HG02571 (cell line): ENCODE measurements around the gene CTNNA2.

Source experiments
- ATAC-seq: cut with Tn5 transposase; IDR thresholded peaks from one replicate; pipeline ENCODE4 v1.9.1; 2021; ENCODE audit warnings: mild to moderate bottlenecking, moderate library complexity; ENCODE audit not compliant: unreplicated experiment

The CTNNA2 gene

DNA sequence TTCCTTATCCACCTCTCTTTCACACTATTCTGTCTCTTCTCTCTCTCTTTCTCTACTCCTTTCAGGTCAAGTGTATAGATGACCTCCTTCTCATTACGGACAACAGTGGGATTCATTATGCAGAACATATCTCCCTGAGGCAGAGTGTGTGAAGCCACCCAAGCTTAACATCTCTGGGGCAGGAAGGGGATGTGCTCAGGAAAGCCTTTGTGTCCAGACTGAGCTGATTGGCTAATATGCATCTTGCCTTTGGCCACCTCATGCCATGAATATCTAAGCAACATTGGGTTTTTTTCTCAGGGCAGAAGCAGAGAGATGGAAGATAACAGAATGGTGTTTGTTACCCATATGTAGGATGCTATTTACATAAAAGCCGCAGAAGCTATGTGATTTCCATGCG lies 1003.1 kb downstream of the CTNNA2 start:
- ATAC-seq, result no peak

GRCh38 chr2:80517316-80517715 lies 1004.5 kb downstream of the CTNNA2 start:
- ATAC-seq, result no peak

DNA sequence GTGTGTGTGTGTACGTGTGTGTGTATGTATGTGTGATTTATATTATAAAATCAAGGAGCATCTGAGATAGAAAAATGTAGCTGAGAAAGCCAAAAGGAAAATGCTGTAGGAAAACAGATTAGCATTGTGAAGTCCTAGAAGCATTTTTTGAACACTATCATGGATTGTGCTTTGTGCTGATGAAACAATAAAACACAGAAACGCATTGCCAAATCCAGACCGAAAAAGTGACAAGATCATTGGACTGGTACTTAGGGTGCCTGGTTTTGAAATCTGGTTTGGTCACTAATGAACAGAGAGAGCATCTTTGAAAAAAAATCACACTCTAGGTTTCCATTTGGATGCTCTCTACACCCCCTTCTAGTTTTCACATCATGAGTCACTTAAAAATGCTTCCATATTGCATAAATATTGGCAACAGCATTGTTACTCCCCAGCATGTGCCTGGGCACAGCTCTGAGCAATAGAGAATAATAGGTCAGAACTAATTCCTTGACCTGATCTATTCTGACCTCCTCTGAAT lies 1006.3 kb downstream of the CTNNA2 start:
- ATAC-seq, result no peak

GRCh38 chr2:80519699-80520291 lies 1006.9 kb downstream of the CTNNA2 start:
- ATAC-seq, result no peak

GRCh38 chr2:80525152-80525551 lies 1012.3 kb downstream of the CTNNA2 start:
- ATAC-seq, result no peak

- no peak for ATAC-seq
Measured at GRCh38 chr2:80527119-80527518, 1014.3 kb downstream of the CTNNA2 start.

DNA sequence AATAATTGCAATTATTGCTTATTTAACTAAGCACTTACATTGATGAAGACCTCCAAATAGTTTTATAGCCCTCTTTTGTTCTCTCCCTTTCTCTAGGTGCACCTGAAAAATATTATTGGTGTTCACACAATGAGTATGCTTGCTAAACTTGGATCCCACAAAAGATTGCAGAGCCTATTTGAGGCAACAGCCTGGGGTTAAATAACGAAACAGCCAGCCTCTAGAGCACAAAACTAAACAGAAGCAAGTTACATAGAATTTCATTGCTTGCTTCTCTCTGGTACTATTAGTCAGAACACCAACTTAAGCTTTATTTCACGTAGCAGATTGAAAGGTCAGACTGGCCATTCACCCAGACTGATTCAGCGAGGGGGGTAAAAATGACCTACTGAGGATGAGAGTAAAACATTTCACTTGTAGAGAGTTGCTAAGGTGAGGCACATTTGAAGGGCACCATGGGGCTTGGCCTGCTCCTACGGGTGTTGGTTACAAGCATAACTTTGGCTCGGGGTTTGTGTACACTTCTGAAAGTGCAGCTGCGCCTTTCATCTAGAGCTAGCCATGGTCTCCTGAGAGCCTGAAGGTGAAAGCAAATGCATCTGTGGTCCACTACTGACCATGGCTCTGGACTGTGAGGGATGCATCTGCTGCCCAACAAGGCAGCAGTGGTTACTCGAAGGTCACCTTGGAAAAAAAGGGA lies 1016.8 kb downstream of the CTNNA2 start:
- ATAC-seq, result no peak

DNA sequence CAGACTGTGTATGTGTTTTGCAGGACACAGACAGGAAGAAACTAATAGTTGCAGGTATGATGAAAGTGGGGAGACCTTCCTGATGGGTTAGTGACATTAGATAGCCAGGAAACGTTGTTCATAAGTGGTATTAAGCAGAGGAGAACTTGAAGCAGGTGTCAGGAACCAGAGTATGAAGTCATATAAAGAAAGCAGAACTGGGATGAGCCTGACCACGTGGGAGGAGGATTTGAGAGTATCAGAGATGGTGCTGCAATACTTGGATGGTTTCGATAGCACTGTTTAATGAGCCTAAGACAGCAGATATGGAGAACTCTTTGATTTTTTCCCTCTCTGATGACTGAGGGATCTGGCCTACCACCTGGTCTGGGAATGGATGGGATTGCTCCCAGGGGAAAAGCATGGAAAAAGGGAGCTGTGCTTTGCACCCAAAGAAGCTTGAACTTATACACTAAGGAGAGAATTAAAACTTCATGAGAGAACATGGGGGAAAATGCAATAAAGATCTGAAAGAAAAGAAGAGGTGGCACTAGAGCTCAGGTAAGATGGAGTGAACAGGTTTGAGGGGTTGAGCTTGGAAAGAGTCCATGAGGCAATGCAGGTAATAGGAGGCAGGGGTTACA lies 1017.7 kb downstream of the CTNNA2 start:
- peak; percentile 58 for ATAC-seq

DNA sequence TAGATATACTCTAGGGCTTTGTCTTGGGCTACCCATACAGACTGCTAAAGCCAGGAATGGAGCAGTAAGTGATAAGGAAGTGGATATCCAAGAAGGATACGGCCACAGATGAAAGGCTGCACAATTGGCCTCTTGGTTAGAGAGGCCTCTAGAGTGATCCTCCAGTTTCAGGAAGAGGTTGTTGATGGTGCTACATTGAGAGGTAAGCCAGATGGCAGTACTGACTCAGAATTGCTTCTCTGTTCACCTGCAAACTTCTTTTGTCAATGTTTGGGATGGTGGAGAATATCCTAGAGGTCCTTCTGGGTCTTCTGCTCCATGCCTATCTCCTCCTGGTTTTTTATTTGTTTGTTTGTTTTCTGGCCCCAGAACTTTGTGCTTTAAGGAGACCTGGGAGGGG lies 1018.5 kb downstream of the CTNNA2 start:
- ATAC-seq, result no peak

GRCh38 chr2:80545420-80546210 lies 1032.8 kb downstream of the CTNNA2 start:
- no peak for ATAC-seq

- no peak for ATAC-seq
Measured at GRCh38 chr2:80546766-80547165, 1033.9 kb downstream of the CTNNA2 start.

DNA sequence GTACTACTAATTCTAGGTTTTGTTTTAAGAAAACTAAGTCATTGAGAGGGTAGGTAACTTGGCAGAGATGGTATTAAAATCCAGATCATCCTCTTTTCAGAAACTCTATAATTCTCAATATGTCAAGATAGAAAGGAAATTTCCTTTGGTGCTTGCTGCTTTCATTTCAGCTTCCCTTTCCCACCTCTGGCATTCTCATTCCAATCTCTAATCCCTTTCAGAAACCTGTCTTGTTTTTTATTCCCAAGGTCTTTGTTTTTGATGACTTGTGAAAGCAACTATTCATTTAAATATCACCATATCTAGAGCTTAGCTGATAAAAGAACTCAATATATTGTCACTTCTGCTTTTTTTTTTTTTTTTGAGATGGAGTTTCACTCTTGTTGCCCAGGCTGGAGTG lies 1034.5 kb downstream of the CTNNA2 start:
- ATAC-seq, result no peak

DNA sequence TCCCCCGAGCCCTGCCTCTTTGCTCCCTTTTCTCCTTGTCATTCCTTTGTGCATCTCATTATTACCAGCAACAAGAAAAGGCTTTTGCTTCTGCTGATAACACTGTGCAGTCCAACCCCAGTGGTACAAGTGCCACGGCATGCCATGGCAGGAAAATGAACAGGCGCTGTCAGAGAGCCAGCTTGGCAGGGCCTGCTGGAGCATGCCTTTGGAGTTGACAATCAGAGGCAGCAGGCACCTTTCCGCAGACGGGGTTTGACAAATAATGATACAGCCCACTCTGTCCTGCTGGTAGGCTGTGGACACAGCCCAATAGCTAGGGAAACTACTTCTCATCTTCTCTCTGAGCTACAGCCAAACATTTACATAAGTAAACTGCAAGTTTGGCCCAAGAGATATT lies 1035.6 kb downstream of the CTNNA2 start:
- ATAC-seq, result no peak

DNA sequence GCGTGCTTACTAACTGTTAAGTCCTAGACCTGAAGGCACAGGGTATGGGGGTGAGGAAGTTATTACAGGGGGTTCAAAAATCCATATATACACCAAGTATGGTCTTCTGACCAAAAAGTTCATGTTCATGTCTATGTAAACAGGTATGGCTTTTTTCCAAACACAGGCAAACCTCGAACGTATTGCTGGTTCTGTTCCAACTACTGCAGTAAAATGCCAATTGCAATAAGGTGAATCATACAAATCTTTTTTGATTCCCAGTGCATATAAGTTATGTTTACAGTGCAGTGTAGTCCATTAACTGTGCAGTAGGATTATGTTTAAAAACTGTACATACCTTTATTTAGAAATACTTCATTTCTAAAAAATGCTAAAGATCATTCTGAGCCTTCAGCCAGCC lies 1037.0 kb downstream of the CTNNA2 start:
- no peak for ATAC-seq

DNA sequence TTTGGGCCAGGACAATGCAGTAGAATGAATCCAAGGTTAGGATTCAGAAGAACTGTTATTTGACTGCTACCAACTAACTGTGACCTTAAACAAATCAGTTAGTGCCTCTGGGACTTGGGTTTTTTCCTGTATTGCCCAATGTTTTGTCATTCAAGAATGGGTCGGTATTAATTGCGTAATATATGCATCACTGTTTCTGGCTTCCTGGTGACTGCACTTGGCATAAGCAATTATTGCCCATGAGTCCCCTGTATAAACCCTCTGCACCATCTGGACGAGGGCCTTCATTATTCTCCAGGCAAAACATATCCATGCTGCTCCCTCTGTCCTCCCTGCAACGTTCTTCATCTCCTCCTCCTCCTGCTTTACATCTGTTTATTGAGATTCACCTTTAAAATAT lies 1047.5 kb downstream of the CTNNA2 start:
- no peak for ATAC-seq

- ATAC-seq, result no peak
Measured at GRCh38 chr2:80568011-80568410, 1055.2 kb downstream of the CTNNA2 start.

DNA sequence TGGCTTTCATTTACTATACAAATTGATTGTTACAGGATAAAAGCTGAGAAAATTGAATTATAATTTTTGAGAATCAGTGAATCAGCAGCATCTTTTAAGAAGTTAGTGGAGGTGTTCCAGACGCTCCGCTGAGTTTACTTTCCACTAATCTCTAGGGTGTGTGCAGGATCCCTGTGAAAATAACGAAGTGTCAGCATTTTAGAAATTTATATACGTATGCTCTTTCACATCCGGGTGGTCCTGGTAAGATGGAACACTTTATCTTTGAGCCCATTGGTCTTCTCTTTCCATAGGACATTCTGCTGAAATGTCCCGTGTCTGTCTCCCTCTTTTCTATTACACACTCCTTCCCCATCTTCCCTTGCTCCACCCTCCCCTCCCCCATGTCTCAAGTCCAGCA lies 1060.3 kb downstream of the CTNNA2 start:
- no peak for ATAC-seq

DNA sequence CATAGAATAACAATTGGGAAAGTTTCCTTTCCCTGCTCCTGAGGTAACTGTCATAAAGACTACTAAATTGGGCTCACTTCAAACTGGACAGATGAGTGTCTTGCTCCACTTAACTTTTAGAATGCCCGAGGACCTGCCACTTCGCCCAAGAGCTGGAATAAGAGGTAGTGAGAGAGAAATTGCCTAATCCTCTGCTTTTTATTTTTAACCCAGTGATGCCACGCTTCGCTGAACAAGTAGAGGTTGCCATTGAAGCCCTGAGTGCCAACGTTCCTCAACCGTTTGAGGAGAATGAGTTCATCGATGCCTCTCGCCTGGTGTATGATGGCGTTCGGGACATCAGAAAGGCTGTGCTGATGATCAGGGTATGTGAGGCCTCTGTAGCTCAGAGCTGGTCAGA lies 1061.1 kb downstream of the CTNNA2 start:
- ATAC-seq, result no peak

DNA sequence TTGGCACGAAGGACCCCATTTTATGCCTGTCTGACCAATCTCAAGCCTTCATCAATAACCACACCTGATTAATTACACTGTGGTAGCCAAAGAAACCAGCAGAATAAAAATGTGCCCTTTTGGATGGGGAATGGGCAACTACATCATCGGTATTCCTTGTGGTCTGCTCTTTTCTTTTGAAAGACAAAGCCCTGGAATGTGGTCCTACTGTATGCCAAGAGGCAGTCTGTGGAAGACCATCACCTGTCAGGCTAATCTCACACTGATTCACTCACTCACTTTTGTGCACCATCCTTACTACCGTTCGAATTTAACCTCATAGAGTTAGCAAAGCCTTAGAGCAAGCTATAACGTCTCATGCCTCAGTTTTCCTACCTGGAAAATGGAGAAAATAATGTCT lies 1066.9 kb downstream of the CTNNA2 start:
- ATAC-seq, result no peak

DNA sequence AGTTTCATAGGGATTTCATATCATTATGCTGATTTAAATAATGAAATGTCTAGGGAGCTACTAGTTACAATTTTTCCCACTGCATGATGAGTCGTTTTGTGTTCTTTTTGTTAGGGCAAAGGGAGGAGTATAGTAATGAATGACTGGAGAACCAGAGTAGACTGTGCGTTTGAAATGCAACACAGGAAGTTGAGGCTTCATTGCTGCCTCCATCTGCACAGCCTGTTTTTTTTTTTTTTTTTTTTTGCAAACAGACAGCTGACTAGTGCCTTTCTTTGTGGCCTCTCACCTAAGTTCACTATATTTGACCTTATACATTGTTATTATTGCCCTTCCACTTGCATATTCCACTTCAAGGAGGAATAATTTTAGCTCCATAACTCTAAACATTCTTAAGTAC lies 1078.4 kb downstream of the CTNNA2 start:
- ATAC-seq, result no peak

DNA sequence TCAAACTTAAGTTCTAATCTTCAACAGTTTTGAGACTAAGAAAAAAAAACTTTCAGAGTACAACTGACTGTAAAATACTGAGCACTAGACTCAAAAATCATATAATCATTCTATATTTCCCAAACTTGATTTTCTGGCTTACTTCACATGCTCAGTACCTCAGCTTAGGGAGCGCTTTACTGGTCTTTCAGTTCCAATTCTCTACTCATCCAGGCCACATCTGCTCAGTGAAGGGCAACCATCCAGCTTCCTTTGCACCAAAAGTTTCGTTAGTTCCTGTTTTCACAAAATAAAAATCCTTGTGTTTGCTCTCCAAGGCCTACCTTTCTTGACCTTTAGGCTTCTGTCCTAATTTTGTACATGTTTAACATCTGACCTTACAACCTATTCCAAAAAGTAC lies 1079.3 kb downstream of the CTNNA2 start:
- no peak for ATAC-seq
